DMS79 (cell line): Measurements from ENCODE around the gene PGLYRP3.

Experiments used
- DNase-seq: peaks from one replicate; lab custom pipeline; 2025; lab: John Stamatoyannopoulos, UW

PGLYRP3 gene, protein sequence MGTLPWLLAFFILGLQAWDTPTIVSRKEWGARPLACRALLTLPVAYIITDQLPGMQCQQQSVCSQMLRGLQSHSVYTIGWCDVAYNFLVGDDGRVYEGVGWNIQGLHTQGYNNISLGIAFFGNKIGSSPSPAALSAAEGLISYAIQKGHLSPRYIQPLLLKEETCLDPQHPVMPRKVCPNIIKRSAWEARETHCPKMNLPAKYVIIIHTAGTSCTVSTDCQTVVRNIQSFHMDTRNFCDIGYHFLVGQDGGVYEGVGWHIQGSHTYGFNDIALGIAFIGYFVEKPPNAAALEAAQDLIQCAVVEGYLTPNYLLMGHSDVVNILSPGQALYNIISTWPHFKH

GRCh38 chr1:153312570-153313186 lies at the start of gene PGLYRP3:
Gene PGLYRP3 (minus strand): TSS chr1:153312952. CDS start chr1:153310665, 2,287 bp downstream.
- DNase-seq, result no peak

- DNase-seq, result no peak
Observed at GRCh38 chr1:153362187-153362775, 49.5 kb upstream of the PGLYRP3 start.

GRCh38 chr1:153361480-153362109 lies 48.8 kb upstream of the PGLYRP3 start:
- DNase-seq, result no peak

GRCh38 chr1:153360592-153361479 lies 48.1 kb upstream of the PGLYRP3 start:
- DNase-seq, result no peak

DNA sequence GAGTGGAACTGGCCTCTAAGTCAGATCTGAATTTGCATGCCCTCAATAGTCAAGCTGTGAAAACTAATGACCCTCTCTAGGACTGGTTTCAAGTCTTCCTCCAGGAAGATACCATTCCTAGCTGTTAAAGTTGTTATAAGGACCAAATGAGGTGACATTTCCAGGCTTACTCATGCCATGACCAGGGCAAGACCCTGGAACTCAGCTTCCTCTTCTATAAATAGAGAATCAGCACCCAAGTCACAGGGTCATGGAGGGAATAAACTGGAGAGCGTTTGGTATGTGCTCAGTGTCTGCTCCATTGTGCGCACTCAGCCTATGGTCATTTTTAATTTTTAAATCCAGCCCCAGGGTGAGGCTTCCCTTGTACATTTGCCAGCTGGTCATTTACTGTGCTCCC lies 47.4 kb upstream of the PGLYRP3 start:
- no peak for DNase-seq

DNA sequence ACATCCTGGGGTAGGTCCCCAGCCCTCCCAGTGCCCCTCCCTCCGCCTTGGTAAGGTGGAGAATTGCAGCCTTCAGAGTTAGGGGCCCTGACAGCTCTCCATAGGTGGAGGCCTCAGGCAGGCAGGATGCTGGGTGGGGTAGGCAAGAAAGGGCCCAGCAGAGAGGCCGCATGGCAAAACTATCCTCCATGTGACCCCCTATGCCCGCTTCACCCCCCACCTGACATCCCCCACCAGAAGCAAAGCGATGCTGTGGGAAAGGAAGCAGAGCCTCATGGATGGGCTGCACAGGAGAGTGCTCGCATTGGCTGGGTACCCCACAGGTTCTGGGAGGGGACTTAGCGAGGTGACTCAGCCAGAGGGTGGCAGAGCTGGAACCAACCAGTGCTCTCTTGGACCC lies 46.5 kb upstream of the PGLYRP3 start:
- DNase-seq, result no peak

DNA sequence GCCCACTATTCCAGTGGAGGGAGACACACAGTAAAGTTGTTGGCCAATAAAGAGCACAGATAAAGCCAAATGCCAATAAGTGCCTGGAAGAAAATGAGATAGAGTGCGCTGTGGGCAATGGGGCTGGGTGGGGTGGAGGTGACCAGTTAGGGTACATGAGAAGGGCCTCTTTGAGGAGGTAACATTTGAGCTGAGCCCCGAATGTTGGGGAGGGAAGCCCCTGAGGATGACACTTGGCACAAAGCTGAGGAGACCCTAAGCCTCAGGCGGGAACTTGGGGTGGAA lies 45.9 kb upstream of the PGLYRP3 start:
- DNase-seq, result no peak

DNA sequence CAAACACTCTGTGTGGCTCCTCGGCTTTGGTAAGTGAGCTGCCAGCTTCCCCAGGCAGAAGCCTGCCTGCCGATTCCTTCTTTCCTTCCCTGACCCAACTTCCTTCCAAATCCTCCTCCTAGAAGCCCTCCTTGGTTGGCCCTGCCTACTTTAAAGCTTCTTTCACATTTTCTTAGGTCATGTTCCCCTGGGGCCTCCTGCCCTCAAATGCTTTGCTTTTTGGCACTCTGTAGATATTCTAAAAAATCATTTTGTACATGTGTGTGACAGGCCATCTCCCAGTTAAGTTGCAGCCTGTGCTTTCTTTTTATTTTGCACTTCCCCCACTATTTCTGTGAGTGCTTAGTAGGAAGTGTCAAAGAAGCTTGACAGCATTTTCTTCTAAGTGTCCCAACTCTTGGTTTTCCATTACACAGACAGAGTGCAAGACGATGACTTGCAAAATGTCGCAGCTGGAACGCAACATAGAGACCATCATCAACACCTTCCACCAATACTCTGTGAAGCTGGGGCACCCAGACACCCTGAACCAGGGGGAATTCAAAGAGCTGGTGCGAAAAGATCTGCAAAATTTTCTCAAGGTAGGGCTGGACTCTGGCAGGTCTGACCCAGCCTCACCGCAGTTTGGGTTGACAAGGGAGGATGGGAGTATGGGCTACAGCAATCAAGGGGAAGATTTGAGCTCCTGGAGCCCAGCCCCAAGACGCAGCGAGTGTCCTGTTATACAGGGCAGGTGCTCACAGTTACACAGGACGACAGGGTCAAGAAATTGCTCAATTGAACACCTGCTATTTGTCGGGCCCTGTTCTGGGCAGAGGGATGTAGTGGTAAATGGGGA lies 45.3 kb upstream of the PGLYRP3 start, which contains the start of gene S100A9:
Gene S100A9, plus strand, starts transcription at position 2 of the 838 bp plus-strand sequence. Its CDS starts 430 bp downstream, at position 432.
- DNase-seq, result no peak

- no peak for DNase-seq
Observed at GRCh38 chr1:153357076-153357852, 44.5 kb upstream of the PGLYRP3 start.

GRCh38 chr1:153356392-153357075 lies 43.8 kb upstream of the PGLYRP3 start:
- no peak for DNase-seq

DNA sequence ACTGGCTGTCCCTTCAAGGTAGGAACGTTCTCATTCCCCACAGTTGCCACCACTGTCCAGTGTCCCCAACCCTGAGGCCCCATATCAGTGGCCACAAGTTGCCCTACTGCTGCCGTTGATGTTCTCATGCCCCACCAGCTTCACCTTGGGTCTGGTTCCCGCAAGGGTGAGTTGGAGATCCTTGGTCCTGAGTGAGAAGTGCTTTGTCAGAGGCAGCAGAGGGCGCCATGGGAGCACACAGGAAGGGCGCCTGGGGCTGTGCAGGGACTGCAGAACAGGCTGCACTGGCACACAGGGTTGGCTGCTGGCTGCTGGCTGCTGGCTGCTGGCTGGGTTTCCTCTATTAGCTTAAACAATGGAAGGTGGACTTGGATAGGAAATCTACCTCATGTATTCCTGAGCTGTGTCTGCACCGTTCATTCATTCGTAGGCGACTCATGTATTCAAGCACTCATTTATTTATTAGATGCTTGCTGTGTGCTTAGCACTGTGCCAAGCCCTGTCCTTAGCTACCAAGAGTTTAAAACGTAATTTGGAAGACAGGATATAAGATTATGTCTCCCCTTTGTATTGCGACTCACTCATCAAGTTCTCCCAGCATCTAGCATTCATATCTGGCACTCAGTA lies 42.8 kb upstream of the PGLYRP3 start:
- no peak for DNase-seq

DNA sequence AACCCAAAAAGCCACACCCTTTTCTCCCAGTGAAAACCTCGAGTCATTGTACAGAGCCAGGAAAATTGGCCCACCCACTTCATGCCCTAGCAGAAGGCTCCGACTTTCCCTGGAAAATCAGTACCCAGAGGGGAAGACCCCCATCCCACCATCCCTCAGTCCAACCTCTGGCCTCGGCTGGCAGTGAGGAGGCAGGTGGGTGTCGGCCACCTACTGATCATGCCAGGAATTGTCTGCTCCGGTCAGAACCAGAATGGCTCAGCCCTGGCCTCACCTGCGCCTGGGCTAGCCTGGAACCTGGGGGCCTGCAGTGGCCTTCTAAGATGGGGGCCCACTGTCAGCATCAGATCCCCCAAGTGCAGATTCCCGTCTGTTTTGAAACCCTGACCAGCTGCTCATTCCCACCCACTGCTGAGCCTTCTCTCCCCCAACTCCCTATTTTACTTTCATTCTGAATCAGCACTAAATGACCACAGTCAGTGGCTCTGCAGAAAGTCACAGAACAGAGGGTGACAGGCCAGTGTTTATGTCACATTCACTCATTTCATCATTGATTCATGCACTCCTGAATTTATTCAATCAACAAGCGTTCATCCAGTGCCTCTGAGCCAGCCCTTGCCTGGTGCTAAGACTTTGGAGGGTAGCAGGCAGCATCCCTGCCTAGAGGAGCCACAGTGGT lies 41.9 kb upstream of the PGLYRP3 start:
- no peak for DNase-seq

GRCh38 chr1:153353226-153353947 lies 40.6 kb upstream of the PGLYRP3 start:
- DNase-seq, result no peak

GRCh38 chr1:153352523-153352922 lies 39.8 kb upstream of the PGLYRP3 start:
- DNase-seq, result peak; percentile 33

DNA sequence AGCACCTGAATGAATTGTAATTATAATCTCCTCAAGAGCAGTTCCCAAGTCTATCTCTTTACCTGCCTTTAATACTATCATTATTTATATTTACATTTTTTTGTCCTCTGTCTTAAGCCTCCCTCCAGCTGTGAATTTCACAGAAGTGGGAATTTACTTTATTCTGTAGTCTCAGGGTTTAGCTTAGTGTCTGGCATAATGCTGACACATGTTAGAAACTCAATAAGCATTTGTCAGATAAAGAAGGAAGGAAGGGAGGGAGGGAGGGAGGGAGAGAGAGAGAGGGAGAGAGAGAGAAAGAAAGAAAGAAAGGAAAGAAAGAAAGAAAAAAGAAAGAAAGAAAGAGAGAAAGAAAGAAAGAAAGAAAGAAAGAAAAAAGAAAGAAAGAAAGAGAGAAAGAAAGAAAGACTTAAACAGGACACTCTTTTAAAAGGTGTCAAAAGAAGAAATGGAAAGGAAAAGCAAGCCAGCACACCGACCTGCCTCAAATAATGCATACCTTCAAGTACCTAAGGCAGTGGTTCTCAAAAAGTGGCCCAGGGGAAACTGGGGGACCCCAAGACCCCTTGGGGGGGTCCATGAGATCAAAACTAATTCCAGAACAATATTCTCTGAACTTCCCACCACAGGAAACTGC lies 37.7 kb upstream of the PGLYRP3 start:
- DNase-seq, result no peak

DNA sequence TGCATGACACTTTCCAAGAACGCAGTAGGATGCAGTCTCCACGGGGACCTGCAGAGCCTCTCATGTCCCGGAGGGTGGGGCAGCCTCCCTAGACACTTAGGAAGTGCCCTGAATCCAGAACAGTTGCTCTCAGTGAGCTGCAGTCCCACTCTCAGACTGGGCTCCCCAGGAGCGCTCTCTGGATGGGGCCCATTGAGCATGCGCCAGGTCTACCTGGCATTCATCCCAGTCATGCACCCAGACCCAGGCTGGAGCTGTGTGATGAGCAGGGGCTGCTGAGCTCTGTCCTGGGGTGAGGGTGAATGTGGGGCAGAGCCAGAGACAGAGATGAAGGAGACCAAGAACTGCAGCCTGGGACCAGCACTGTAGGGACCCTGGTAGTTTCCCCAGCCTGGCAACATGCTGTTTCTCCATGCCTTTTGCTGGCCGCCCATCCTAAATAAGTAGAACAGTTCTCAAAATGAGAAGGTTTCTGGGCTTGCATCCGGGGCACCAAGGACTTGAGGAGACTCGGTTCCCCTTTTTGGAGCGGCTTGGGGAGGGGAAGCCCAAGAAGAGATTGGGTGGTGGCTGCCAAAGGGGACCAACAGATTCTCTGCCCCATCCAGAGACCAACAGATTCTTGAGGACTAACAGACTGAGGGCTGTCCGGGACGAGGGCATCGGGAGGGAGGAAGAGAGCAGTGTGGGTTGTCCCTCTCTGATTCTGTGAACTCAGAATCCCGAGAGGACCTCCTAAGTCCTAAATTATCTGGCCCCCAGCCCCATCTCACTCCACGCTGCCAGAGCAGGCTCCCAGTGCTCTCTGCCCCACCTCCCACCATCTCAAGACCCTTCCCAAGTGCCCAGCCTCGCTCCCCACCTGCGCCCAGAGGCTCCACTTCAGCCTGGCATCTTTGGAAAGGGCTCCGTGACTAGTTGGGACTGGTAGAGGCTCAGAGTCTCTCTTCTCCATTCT lies 36.9 kb upstream of the PGLYRP3 start:
- DNase-seq, result no peak
